Caco-2 (cell line): ENCODE measurements around the gene OPTC. TPM values are rescaled to one million over a fixed set of nuclear protein-coding genes. Genes with fewer than 3 reads are reported as not detected.

Experiments used
- BruUV-seq: library from RNA; stranded (reverse); fragments of 400-500 nt; replicated peaks from 2 replicates; lab custom pipeline; 2021; lab: Mats Ljungman, UMichigan
- CTCF ChIA-PET: fragments of 300-600 bp; sonication (Branson Sonifier 250); formaldehyde crosslinking; loops from one replicate; lab custom pipeline; 2022; ENCODE audit warnings: antibody characterized with exemption; lab: Charles Lee
- POLR2A ChIA-PET: fragments of 300-600 bp; sonication (Branson Sonifier 250); formaldehyde crosslinking; loops from one replicate; lab custom pipeline; 2022; ENCODE audit warnings: antibody characterized with exemption; lab: Charles Lee
- DNase-seq, 2 experiments: peaks; one replicate each; pipeline versions ENCODE4 v3.0.0 to v3.0.0-alpha.2; 2020 to 2022
- H3K27me3 ChIP-seq: replicated peaks from 2 replicates; pipeline ENCODE4 v1.6.0; 2011; ENCODE audit warnings: low read length; ENCODE audit not compliant: control insufficient read depth, insufficient read depth
- H3K36me3 ChIP-seq: 2 replicates; pipeline ENCODE4 v1.5.1; 2011; ENCODE audit warnings: low read length; ENCODE audit not compliant: control insufficient read depth, insufficient read depth
- H3K4me1 ChIP-seq: fragments of 250-450 bp; sonication (Bioruptor Pico); 2 replicates; pipeline ENCODE4 v1.5.1; 2020; ENCODE audit warnings: mild to moderate bottlenecking
- H3K4me3 ChIP-seq: 2 replicates; pipeline ENCODE4 v1.5.1; 2011; ENCODE audit warnings: low read depth, mild to moderate bottlenecking, control low read depth, low read length
- H3K9me3 ChIP-seq: fragments of 250-450 bp; sonication (Bioruptor Pico); 2 replicates; pipeline ENCODE4 v1.5.1; 2020; ENCODE audit warnings: mild to moderate bottlenecking, moderate library complexity
- H3K27ac Mint-ChIP-seq: one replicate; pipeline ENCODE4 v1.8.0; 2022; ENCODE audit warnings: mixed read lengths; ENCODE audit not compliant: unreplicated experiment
- H3K27me3 Mint-ChIP-seq: one replicate; pipeline ENCODE4 v1.8.0; 2022; ENCODE audit warnings: mixed read lengths; ENCODE audit not compliant: insufficient read depth, unreplicated experiment
- H3K36me3 Mint-ChIP-seq: one replicate; pipeline ENCODE4 v1.8.0; 2022; ENCODE audit warnings: mild to moderate bottlenecking, mixed read lengths; ENCODE audit not compliant: insufficient read depth, unreplicated experiment
- H3K4me1 Mint-ChIP-seq: one replicate; pipeline ENCODE4 v1.8.0; 2022; ENCODE audit warnings: low read depth, mixed read lengths; ENCODE audit not compliant: unreplicated experiment
- H3K4me3 Mint-ChIP-seq: one replicate; pipeline ENCODE4 v1.8.0; 2022; ENCODE audit warnings: mild to moderate bottlenecking, moderate library complexity, mixed read lengths; ENCODE audit not compliant: unreplicated experiment
- H3K9me3 Mint-ChIP-seq: one replicate; pipeline ENCODE4 v1.8.0; 2022; ENCODE audit warnings: mixed read lengths; ENCODE audit not compliant: unreplicated experiment
- intact Hi-C: fragments of 100-400 bp; cut with micrococcal nuclease; formaldehyde crosslinking; loops from one replicate; pipeline ENCODE4 v1.10.0; 2022; ENCODE audit not compliant: unreplicated experiment
- total RNA-seq: library from RNA; stranded (reverse); gene quantifications from 2 replicates; pipeline ENCODE4 v1.2.3, GENCODE V29; 2022
- TF ChIP-seq, protein P1 (sequence below), 2 experiments: fragments of 200-600 bp in 1 of 2; IDR thresholded peaks; 1 replicate in 1 of 2; 2 replicates in 1 of 2; pipeline versions ENCODE4 v1.5.1 to v1.8.0; 2011 to 2022; ENCODE audit warnings: antibody characterized with exemption in 1 of 2, control low read depth in 1 of 2, inconsistent platforms in 1 of 2, low read depth in 1 of 2, low read length in 1 of 2, mild to moderate bottlenecking in 1 of 2, moderate library complexity in 1 of 2; ENCODE audit not compliant: insufficient read depth in 1 of 2, severe bottlenecking in 1 of 2, unreplicated experiment in 1 of 2

Gene OPTC
- total RNA-seq, 1 experiment from 2014 or later: not detected

- no peaks in the 10 kb centered on the region for H3K27me3 ChIP-seq
- TF ChIP-seq, protein P1, sequence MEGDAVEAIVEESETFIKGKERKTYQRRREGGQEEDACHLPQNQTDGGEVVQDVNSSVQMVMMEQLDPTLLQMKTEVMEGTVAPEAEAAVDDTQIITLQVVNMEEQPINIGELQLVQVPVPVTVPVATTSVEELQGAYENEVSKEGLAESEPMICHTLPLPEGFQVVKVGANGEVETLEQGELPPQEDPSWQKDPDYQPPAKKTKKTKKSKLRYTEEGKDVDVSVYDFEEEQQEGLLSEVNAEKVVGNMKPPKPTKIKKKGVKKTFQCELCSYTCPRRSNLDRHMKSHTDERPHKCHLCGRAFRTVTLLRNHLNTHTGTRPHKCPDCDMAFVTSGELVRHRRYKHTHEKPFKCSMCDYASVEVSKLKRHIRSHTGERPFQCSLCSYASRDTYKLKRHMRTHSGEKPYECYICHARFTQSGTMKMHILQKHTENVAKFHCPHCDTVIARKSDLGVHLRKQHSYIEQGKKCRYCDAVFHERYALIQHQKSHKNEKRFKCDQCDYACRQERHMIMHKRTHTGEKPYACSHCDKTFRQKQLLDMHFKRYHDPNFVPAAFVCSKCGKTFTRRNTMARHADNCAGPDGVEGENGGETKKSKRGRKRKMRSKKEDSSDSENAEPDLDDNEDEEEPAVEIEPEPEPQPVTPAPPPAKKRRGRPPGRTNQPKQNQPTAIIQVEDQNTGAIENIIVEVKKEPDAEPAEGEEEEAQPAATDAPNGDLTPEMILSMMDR (IDR thresholded peaks at IDR 0.05; ENCODE audit: insufficient read depth in 1 of 2, low read depth in 1 of 2, low read length in 1 of 2, severe bottlenecking in 1 of 2, unreplicated experiment in 1 of 2): no peak
- peaks cover 14% of the 10 kb centered on the region for H3K4me1 Mint-ChIP-seq
- no peaks in the 10 kb centered on the region for H3K36me3 ChIP-seq
- H3K9me3 Mint-ChIP-seq: no peaks in the 10 kb centered on the region
- no TSS peak for BruUV-seq
- H3K4me1 ChIP-seq: peaks cover 16% of the 10 kb centered on the region
- peaks cover 12% of the 10 kb centered on the region for H3K9me3 ChIP-seq
- ChIA-PET CTCF (no interaction called here), POLR2A (no interaction called here)
- no peaks in the 10 kb centered on the region for H3K27me3 Mint-ChIP-seq
- DNase-seq: no peak
- no peaks in the 10 kb centered on the region for H3K36me3 Mint-ChIP-seq
- no peak overlapping the region for H3K4me3 Mint-ChIP-seq
- no peak overlapping the region for H3K27ac Mint-ChIP-seq
- intact Hi-C loops: no loop called here
- H3K4me3 ChIP-seq: no peak overlapping the region
Observed at GRCh38 chr1:203553496-203553895, 59.5 kb downstream of the OPTC start.

DNA sequence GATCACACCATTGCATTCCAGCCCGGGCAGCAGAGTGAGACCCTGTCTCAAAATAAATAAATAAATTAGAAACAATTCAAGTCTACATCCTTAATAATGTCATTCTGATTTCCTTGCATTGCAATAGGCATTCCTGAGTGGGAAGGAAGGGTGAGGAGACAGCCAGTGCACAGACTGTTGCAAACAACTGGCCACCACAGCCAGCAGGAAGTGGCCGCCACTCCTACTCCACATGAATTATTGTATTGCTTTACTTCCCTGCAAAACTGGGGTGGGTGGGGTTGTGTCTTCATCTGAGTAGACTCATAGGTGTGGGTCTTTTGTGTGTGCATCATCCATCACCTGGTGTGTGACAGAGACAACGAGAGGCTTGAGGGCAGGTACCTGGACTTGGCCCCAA, 60.1 kb downstream of the OPTC start:
- H3K36me3 Mint-ChIP-seq: no peaks in the 10 kb centered on the region
- H3K4me3 Mint-ChIP-seq: no peak overlapping the region
- BruUV-seq: no TSS peak
- CTCF ChIA-PET: no interaction called here
- Histone ChIP-seq H3K4me1 (peaks cover 16% of the 10 kb centered on the region), H3K36me3 (no peaks in the 10 kb centered on the region), H3K4me3 (no peak overlapping the region), H3K27me3 (no peaks in the 10 kb centered on the region), H3K9me3 (peaks cover 12% of the 10 kb centered on the region)
- no peaks in the 10 kb centered on the region for H3K9me3 Mint-ChIP-seq
- peaks cover 11% of the 10 kb centered on the region for H3K4me1 Mint-ChIP-seq
- POLR2A ChIA-PET: no interaction called here
- no peak for DNase-seq
- TF ChIP-seq, protein P1 (IDR thresholded peaks at IDR 0.05; ENCODE audit: insufficient read depth in 1 of 2, low read depth in 1 of 2, low read length in 1 of 2, severe bottlenecking in 1 of 2, unreplicated experiment in 1 of 2): no peak
- no peaks in the 10 kb centered on the region for H3K27me3 Mint-ChIP-seq
- H3K27ac Mint-ChIP-seq: no peak overlapping the region
- intact Hi-C loops: no loop called here

DNA sequence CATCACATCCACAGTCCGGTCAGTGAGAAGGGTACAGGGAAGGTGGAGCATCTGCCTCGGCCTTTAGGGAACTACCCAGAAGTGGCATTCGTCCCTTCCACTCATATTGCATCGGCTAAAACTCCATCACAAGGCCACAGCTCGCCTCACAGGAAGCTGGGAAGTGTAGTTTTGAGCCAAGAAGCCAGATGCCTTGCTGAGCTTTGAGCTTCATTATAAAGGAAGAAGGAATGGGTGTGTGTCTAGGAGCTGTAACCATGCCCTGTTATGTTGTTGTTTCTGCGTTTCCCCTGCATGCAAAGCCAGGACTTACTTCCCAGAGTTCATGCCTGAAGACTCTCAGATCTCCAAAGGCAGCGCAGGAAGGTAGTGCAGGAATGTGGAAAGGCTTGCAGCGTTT, 61.1 kb downstream of the OPTC start:
- Mint-ChIP-seq H3K9me3 (no peaks in the 10 kb centered on the region), H3K4me3 (no peak overlapping the region), H3K27me3 (peaks cover 3% of the 10 kb centered on the region), H3K27ac (no peak overlapping the region), H3K36me3 (no peaks in the 10 kb centered on the region), H3K4me1 (peaks cover 11% of the 10 kb centered on the region)
- no peaks in the 10 kb centered on the region for H3K27me3 ChIP-seq
- TF ChIP-seq, protein P1 (IDR thresholded peaks at IDR 0.05; ENCODE audit: insufficient read depth in 1 of 2, low read depth in 1 of 2, low read length in 1 of 2, severe bottlenecking in 1 of 2, unreplicated experiment in 1 of 2): no peak
- H3K4me3 ChIP-seq: no peak overlapping the region
- H3K4me1 ChIP-seq: peaks cover 16% of the 10 kb centered on the region
- DNase-seq: no peak
- intact Hi-C loops: no loop called here
- ChIA-PET POLR2A (no interaction called here), CTCF (no interaction called here)
- no peaks in the 10 kb centered on the region for H3K36me3 ChIP-seq
- BruUV-seq: no TSS peak
- H3K9me3 ChIP-seq: peaks cover 12% of the 10 kb centered on the region
